Renal cortical epithelial cell (primary cell): ENCODE data around the gene DNPEP. TPM values are rescaled to one million over a fixed set of nuclear protein-coding genes. Genes with fewer than 3 reads are reported as not detected.
"Not testable (repeated sequence)": the region's sequence is repeated elsewhere in the genome, so short reads cannot be mapped to it uniquely, and the experiment has no call there.

ENCODE experiments used
- DNase-seq: peaks from one replicate; pipeline ENCODE4 v3.0.0-alpha.2; 2011; ENCODE audit warnings: low read depth
- total RNA-seq: library from RNA; depleted of rRNA; stranded (reverse); fragments of >200 nt; gene quantifications from 2 replicates; pipeline ENCODE4 v1.2.3, GENCODE V29; 2014

Gene DNPEP
- total RNA-seq, 1 donor from 2014 or later: 53.1 TPM

DNA sequence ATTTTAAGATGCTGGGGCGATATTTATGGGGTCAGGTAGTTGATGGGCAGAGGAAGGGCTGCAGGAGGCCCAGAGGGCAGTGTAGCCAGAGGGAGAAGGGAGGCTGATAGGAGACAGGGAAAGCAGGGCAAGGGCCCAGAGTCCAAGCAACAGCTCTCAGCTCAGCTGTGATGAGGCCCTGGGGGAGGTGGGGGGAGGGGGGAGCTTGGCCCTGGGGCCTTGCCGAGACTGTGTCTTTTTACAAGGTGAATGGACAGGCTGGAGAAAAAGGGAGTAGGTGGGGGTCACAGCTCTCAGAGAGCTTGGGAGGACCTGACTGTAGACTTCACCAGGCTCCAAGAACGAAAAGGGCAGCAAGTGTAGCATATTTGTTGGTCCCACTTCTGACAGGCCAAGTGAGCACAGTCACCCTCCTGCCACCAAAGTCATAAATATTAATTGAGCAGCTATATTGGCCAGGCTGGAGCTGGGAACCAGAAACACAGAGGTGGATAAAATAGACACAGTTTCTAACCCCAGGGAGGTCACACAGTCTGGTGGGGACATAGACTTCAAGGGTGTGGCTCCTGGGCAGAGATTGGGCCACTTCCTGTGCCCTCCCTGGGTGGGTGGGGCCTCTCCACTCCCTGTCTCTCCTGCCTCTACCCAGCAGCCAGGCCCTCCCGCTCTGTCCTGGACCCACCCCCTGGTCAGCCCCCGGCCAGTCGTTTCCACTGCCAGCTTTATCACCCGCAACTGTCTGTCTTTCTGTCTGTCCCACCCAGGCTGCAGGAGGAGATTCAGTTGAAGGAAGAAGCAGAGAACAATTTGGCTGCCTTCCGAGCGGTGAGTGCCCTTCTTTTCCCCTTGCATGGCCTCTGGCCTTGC lies 31.9 kb upstream of the DNPEP start:
- no peak for DNase-seq

DNA sequence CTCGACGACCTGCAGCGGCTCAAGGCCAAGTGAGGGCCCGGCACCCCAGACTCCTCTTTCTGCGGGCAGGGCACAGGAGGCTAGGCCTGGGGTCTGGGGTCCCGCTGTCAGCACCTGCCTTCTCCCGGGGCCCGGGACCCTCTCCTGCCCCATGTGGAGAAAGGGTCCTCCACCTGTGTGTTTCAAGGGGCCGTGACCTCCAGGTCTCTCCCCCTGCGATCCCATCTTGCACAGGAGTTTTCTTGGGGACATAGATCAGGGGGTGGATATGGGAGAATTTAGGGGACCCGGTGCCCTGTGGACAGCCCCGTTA lies 31.3 kb upstream of the DNPEP start:
- DNase-seq: no peak

DNA sequence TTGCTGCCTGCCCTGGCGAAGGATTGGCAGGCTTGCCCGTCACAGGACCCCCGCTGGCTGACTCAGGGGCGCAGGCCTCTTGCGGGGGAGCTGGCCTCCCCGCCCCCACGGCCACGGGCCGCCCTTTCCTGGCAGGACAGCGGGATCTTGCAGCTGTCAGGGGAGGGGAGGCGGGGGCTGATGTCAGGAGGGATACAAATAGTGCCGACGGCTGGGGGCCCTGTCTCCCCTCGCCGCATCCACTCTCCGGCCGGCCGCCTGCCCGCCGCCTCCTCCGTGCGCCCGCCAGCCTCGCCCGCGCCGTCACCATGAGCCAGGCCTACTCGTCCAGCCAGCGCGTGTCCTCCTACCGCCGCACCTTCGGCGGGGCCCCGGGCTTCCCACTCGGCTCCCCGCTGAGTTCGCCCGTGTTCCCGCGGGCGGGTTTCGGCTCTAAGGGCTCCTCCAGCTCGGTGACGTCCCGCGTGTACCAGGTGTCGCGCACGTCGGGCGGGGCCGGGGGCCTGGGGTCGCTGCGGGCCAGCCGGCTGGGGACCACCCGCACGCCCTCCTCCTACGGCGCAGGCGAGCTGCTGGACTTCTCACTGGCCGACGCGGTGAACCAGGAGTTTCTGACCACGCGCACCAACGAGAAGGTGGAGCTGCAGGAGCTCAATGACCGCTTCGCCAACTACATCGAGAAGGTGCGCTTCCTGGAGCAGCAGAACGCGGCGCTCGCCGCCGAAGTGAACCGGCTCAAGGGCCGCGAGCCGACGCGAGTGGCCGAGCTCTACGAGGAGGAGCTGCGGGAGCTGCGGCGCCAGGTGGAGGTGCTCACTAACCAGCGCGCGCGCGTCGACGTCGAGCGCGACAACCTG lies 30.7 kb upstream of the DNPEP start, which contains the start of gene DES:
Gene DES, plus strand, starts transcription at position 223 of the 857 bp plus-strand sequence. Its CDS starts 86 bp downstream, at position 309.
- DNase-seq: no peak

DNA sequence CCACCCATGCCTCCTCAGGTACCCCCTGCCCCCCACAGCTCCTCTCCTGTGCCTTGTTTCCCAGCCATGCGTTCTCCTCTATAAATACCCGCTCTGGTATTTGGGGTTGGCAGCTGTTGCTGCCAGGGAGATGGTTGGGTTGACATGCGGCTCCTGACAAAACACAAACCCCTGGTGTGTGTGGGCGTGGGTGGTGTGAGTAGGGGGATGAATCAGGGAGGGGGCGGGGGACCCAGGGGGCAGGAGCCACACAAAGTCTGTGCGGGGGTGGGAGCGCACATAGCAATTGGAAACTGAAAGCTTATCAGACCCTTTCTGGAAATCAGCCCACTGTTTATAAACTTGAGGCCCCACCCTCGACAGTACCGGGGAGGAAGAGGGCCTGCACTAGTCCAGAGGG lies 29.7 kb upstream of the DNPEP start:
- DNase-seq: no peak

DNA sequence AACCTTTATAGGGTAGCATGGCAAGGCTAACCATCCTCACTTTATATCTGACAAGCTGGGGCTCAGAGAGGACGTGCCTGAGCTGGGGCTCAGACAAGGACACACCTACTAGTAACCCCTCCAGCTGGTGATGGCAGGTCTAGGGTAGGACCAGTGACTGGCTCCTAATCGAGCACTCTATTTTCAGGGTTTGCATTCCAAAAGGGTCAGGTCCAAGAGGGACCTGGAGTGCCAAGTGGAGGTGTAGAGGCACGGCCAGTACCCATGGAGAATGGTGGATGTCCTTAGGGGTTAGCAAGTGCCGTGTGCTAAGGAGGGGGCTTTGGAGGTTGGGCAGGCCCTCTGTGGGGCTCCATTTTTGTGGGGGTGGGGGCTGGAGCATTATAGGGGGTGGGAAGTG lies 29.2 kb upstream of the DNPEP start:
- DNase-seq: no peak

DNA sequence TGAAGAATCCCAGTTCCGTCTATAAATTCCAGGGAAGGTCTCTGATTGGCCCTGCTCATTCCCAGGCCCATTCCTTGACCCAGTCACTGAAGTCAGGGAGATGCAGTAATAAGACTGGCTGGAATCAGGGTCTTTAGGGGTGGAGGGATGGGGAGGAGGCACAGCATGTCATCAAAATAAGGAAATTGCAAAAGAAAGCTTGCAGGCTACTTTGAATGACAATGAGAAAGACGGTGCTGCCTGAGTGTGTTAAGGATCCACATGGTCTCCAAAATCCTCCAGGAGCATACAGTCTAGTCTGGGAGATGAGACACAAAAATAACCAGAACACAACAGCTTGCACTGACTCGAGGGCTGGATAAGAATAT lies 28.5 kb upstream of the DNPEP start:
- no peak for DNase-seq

DNA sequence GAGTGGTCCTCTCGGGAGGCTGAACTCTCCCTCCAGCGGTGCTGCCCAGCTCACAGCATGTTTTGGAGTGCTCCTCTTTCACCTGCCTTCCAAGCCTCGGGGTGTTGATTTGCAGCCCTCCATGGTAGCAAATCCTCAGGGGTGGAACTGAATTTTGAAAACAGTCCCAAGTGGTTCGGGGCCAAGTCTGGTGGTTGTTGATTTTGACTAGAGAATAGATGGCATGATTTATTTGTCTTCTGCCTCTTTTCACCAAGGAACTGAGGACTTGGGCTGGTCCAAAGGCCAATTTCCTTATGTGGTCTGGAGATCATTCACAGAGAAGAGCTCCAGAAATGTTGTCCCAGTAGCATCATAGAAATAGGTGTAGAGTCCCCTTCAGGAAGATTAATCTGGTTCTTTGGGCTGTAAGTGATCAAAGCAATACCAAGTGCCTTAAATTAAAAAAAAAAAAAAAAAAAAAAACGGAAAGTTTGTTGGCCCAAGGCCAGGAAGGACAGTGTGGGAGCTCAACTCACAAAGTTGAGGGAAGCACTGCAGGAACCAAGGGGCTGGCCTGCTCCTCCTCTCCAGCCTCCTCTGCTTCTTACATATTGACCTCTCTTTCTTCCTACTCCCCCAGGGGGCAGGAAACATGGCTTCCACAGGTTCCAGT lies 28.0 kb upstream of the DNPEP start:
- no peak for DNase-seq

DNA sequence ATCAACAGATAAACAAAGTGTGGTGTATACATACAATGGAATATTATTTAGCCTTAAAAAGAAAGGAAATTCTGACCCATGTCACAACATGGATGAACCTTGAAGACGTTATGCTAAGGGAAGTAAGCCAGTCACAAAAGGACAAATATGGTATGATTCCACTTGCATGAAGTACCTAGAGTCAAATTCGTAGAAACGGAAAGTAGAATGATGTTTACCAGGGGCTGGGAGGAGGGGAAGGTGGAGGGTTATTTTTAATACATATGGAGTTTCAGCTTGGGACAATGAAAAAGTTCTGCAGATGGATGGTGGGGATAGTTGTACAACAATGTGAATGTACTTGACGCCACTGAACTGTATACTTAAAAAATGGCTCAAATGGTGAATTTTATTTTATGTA lies 27.1 kb upstream of the DNPEP start:
- no peak for DNase-seq

DNA sequence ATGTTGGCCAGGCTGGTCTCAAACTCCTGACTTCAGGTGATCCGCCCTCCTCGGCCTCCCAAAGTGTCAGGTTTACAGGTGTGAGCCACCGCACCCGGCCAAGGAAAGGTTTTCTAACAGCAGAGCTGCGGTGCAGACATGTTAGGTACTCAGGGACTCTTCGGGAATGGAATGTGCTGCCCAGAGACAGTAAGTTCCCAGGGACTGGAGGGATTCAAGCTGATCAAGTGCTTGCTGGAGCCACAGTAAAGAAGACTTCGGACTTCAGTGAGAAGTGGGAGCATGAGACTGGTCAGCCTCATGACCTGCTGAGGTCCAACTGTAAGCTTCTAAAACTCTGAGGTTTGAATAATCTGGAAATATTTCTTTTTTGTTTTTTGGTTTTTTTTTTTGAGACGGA lies 22.7 kb upstream of the DNPEP start:
- no peak for DNase-seq

DNA sequence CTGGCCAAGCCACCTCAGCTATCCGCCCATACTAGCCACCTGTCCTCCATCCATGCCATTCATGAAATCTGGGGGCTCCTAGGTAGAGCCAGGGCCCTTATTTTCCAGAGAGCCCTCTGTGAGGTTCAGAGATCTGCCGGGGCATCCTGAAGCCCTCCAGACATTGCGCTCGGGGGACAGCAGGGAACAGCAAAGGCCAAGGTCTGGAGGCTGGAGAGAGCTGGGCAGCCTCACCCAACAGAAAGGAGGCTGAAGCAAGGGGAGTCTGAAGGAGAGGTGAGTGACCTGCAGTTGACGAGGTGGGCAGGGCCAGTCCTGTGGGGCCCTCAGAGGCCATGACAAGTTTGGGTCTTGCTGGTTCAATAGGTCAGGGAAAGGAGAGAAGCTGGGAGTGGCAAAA lies 21.9 kb upstream of the DNPEP start:
- DNase-seq: no peak

DNA sequence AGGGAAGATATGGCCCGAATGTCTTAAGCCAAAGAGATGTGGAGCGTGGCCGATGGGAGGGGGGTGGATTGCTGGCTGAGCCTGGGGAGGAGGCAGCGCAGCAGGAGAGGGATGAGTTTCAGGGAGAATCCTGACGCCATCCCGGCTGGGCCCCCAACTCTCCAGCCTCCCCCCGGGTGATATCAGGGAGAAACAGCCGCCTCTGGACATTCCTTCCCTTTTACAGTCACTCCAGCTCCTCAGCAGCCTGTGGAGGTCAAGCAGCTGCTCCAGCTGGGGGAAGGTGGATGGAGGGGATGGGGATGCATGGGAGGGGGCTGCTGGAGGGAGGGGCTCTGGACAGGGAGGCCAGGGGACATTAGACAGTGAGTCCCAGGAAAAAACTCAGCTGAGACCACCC lies 20.9 kb upstream of the DNPEP start:
- DNase-seq: no peak

DNA sequence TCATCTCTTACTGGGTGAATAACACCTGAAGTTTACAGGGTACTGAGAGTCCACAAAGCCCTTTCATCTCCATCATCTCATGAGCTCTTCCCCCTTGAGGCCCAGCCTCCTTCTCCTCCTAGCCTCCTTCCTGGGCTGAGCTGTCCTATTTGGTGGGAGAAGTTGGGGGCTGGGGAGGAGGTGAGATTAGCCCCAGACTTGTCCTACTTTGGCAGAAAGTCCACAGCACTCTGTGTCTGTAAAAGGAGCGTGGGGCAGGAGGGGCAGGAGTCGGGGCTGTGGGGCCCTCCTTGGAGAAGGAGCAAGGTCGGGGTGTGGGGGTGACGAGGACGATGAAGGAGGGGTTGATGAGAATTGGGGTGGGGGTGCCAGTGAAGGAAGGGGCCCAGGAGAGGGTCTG lies 20.5 kb upstream of the DNPEP start:
- no peak for DNase-seq

DNA sequence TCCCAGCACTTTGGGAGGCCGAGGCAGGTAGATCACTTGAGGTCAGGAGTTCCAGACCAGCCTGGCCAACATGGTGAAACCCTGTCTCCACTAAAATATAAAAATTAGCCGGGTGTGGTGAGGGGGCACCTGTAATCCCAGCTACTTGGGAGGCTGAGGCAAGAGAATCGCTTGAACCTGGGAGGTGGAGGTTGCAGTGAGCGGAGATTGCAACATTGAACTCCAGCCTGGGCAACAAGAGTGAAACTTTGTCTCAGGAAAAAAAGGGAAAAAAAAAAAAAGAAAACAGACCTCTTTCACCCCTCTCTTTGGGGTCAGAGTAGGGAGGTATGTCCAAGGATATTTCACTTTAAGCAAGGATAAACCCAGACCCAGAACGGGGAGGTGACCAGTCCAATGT lies 19.6 kb upstream of the DNPEP start:
- DNase-seq: not testable (repeated sequence)

DNA sequence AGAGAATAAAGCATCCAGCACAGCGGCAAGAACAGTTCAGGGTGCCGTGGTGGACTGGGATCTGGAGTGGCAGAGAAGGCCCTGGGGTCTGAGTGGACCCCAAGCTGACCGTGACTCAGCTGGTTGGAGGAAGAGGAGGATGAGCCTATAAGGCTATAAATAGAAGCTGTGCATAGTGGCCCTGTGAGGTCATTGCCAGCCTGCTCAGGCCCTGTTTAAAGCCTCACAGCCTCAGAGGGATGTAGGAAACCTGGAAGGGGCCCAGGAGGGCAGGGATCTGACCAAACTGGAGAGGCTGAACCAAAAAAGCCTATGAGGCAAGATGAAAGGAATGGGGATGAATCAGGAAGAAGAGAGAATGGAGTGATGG lies 19.1 kb upstream of the DNPEP start:
- DNase-seq: no peak

DNA sequence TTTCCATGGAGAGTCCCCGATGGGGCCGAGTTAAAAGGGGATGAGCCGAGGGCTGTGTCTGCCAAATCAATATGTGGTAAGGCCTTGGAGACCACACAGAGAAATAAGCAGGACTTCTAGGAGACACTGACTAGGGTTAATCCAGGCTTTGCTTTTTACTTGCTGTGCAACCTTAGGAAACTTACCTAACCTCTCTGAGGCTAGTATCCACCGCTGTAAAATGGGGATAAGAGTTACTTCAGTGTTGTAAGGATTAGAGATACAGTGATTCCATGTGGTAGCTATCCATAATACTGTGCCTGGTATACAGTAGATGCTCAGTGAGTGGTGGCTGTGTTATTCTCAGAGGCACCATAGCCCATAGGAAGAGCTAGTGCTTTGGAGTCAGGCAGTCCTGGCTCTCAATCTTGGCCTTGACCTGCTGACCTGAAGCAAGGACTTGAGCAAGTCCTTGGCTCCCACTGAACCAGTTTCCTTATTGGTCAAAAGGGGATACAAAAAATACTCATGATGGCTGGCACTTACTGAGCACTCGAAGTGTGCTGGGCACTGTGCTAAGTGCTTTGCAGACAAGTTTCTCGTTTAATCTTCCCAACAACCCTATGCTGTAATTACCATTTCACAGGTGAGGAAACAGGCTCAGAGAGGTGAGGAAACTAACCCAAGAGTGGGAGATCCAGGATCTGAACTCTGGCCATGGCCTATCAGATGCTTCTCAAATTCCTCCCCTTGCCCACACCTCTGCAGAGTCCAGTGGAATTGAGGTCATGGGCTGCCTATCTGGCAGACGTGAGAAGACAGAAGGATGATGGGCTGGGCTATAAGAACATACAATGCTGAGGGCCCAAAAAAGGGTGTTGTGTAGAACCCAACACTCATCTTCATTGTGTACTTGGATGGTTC lies 18.5 kb upstream of the DNPEP start:
- no peak for DNase-seq

DNA sequence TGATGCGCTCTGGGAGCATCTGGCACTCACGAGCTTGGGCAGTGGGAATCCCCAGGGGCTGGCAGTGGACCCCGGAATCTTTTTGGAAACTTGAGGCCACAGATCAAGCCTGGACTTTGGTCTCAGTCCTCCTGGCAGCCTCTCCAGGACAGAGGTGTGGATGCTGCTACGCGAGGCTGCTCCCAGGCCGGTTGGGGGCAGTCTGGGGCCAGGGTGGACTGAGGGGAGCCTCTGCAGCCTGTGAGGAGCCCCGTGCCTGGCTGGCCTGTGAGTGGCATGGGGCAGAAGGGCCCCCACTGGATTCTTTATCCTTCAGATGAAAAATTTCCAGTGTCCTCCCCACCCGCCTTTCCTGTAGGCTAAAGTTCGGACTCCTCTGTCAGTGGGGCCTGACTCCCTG lies 17.7 kb upstream of the DNPEP start:
- no peak for DNase-seq

DNA sequence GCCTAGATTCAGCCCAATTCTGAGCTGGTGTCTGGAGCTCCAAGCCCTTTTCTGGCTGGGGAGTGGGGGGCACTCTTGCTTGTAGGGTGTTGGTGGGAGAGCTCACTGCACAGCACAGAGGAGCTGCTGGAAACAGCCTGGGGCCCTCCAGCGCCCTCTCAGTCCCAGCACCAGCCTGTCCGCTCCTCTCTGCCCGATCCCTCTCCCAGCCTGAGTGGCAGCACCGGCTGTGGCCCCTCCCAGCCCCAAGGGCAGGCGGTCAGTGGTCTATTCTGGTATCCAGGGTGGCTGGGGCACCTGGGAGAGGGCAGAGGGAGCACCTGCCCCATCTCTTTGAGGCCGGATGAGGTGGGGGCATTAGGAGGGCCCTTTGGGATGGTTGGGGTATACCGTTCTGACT lies 17.2 kb upstream of the DNPEP start:
- no peak for DNase-seq

DNA sequence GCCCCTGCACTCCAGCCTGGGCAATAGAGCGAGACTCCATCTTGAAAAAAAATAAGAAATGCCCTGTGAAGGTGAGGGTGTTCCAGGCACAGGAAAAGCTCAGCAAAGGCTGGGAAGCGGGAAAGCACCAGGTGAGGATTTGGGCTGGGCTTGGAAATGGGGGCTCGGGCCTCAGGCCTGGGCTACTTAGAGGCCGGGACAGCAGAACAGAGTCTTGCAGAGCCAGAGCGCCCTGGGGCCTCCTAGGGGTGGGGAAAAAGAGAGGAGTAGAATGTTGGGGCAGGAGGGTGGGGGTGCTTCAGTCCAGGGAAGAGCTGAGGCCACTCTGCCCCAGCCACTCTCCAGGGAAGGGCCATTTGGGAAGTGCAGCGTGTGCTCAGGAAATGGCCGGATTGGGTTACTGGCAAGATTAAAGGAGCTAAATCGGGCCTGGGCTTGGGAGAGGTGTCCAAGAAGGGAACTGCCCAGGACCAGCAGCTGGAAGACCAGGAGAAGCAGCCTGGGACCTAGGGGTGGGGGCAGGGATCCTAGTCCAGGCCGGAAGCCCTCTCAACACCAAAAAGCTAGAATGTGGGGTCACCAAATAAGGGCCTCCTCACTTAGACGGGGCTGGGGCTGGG lies 16.7 kb upstream of the DNPEP start:
- no peak for DNase-seq

DNA sequence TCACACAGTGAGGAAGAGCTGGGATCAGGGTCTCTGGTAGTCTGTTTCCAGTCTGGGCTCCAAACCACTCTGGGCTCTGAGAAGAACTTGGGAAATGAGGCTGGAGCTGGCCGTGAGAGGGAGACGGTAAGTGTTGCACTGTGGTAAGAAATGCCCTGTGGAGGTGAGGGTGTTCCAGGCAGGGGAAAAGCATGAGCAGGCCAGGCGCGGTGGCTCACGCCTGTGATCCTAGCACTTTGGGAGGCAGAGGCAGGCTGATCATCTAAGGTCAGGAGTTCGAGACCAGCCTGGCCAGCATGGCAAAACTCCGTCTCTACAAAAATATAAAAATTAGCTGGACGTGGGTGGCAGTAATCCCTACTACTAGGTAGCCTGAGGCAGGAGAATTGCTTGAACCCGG lies 16.1 kb upstream of the DNPEP start:
- DNase-seq: no peak

DNA sequence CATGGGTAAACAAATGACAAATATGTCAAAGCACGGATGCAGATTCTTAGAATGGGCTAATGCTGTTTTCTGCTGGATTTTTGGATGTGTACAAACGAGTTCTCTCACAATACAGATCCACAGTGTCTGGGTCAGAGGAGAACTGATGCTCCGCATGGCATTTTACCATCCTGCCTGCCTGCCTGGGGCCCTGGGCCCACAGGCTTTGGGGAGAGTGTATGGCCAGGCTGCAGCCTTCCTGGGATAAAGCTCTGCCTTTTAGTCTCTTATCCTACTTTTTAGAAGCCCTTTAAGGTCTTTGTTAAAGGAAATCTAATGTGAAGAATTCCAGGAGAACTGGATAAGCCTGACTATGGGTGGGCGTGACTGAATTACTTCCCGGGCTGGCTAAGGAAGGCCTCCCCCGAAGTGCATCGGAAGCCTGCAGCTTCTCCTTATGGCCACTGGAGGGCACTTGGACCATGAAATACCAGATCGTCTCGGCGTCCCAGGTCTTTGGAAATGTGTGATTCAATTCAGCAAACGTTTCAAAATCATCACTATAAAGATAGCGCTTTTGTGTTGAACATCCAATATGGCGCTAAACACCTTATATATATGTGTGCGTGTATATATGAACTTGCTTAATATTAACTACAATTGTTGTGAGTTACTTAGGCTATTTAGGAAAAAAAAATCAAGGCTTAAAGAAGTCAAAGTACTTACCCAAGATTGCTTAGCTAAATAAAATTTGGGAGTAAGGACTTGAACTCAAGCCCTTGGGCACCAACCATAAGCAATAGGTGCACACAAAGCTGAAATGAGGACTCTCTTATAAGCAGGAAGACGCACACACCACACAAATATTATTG lies 15.2 kb upstream of the DNPEP start:
- peak; percentile 65 for DNase-seq
